Esophagus muscularis mucosa (tissue), 3 donors: ENCODE data around the gene KIAA0753.
"Not testable (repeated sequence)": the region's sequence is repeated elsewhere in the genome, so short reads cannot be mapped to it uniquely, and the experiment has no call there.

Experiments
- CTCF ChIP-seq, 3 experiments: fragments of 200-600 bp in 2 of 3; fragments of 450-650 bp in 1 of 3; sonication (generic) in 2 of 3; IDR thresholded peaks; one replicate each; pipeline ENCODE4 v1.5.1; 2017 to 2019; ENCODE audit warnings: antibody characterized with exemption in 3 of 3, mild to moderate bottlenecking in 2 of 3, moderate library complexity in 1 of 3
- POLR2A ChIP-seq: fragments of 450-650 bp; IDR thresholded peaks from one replicate; pipeline ENCODE4 v1.6.1; 2017; ENCODE audit warnings: antibody characterized with exemption, moderate library complexity, mild to moderate bottlenecking, low read depth

- not testable (repeated sequence) for TF ChIP-seq CTCF (IDR thresholded peaks at IDR 0.05); POLR2A
Measured at GRCh38 chr17:6655732-6656361, 15.3 kb upstream of the KIAA0753 start.
